ENCODE data around the gene EPN2. TPM values are rescaled to one million over a fixed set of nuclear protein-coding genes. Genes with fewer than 3 reads are reported as not detected.

The EPN2 gene
- total RNA-seq, 1 donor from 2014 or later, result 94.5 TPM

- ATAC-seq (no peak), DNase-seq (no peak)
Measured at GRCh38 chr17:19319771-19320505, 82.8 kb downstream of the EPN2 start.

GRCh38 chr17:19320876-19321275 is 83.7 kb downstream of the EPN2 start:
- DNase-seq (no peak), ATAC-seq (no peak)
- intact Hi-C loops (cut with micrococcal nuclease), result no loop called here

More at GRCh38 chr17:19319771-19320505, 82.8 kb downstream of the EPN2 start:
- intact Hi-C loops (cut with micrococcal nuclease), result no loop called here

GRCh38 chr17:19321481-19322128 is 84.4 kb downstream of the EPN2 start:
- DNase-seq (no peak), ATAC-seq (peak; percentile 42)
- intact Hi-C loops (cut with micrococcal nuclease), result no loop called here

GRCh38 chr17:19322129-19322505 is 85.0 kb downstream of the EPN2 start:
- ATAC-seq (no peak), DNase-seq (no peak)
- intact Hi-C loops (cut with micrococcal nuclease), result no loop called here

GRCh38 chr17:19322861-19323260 is 85.7 kb downstream of the EPN2 start:
- DNase-seq, result no peak
- ATAC-seq, result peak; percentile 39
- intact Hi-C loops (cut with micrococcal nuclease), result no loop called here

- DNase-seq (no peak), ATAC-seq (no peak)
- intact Hi-C loops (cut with micrococcal nuclease), result no loop called here
Measured at GRCh38 chr17:19325542-19325941, 88.4 kb downstream of the EPN2 start.

- ATAC-seq (no peak), DNase-seq (no peak)
- intact Hi-C loops (cut with micrococcal nuclease), result no loop called here
Measured at GRCh38 chr17:19327031-19327783, 90.0 kb downstream of the EPN2 start.

GRCh38 chr17:19328441-19329061 is 91.4 kb downstream of the EPN2 start:
- DNase-seq, result no peak
- ATAC-seq, result peak; percentile 61
- intact Hi-C loops (cut with micrococcal nuclease), result no loop called here

- DNase-seq (no peak), ATAC-seq (no peak)
- intact Hi-C loops (cut with micrococcal nuclease), result no loop called here
Measured at GRCh38 chr17:19329136-19329535, 92.0 kb downstream of the EPN2 start.

GRCh38 chr17:19329839-19330238 is 92.7 kb downstream of the EPN2 start:
- DNase-seq, result no peak
- intact Hi-C loops (cut with micrococcal nuclease), result no loop called here

GRCh38 chr17:19330271-19330670 is 93.1 kb downstream of the EPN2 start:
- DNase-seq (no peak), ATAC-seq (no peak)

More at GRCh38 chr17:19329839-19330238, 92.7 kb downstream of the EPN2 start:
- ATAC-seq, result no peak

GRCh38 chr17:19331134-19331533 is 94.0 kb downstream of the EPN2 start:
- intact Hi-C loops (cut with micrococcal nuclease), result no loop called here
- ATAC-seq, result no peak

More at GRCh38 chr17:19330271-19330670, 93.1 kb downstream of the EPN2 start:
- intact Hi-C loops (cut with micrococcal nuclease), result no loop called here

GRCh38 chr17:19331543-19332245 is 94.5 kb downstream of the EPN2 start:
- no peak for DNase-seq
- ATAC-seq, result no peak
- intact Hi-C loops (cut with micrococcal nuclease), result no loop called here

More at GRCh38 chr17:19331134-19331533, 94.0 kb downstream of the EPN2 start:
- DNase-seq, result no peak

- no peak for DNase-seq
- ATAC-seq, result no peak
- intact Hi-C loops (cut with micrococcal nuclease), result no loop called here
Measured at GRCh38 chr17:19332371-19333131, 95.4 kb downstream of the EPN2 start.

- no peak for DNase-seq
- no peak for ATAC-seq
- intact Hi-C loops (cut with micrococcal nuclease), result no loop called here
Measured at GRCh38 chr17:19333132-19333440, 95.9 kb downstream of the EPN2 start.

GRCh38 chr17:19333736-19334290 is 96.6 kb downstream of the EPN2 start:
- intact Hi-C loops (cut with micrococcal nuclease), result no loop called here
- DNase-seq, result no peak
- no peak for ATAC-seq

GRCh38 chr17:19334331-19334730 is 97.2 kb downstream of the EPN2 start:
- intact Hi-C loops (cut with micrococcal nuclease), result no loop called here
- ATAC-seq (no peak), DNase-seq (no peak)

- intact Hi-C loops (cut with micrococcal nuclease), result no loop called here
- ATAC-seq, result no peak
Measured at GRCh38 chr17:19335951-19336631, 98.9 kb downstream of the EPN2 start.

More at GRCh38 chr17:19335951-19336631, 98.9 kb downstream of the EPN2 start:
- no peak for DNase-seq
